Stimulated activated CD8-positive, alpha-beta memory T cell treated with anti-CD3 and anti-CD28 coated beads, Interleukin-2, amount 100 ng/mL, for 1 hour (primary cell): ENCODE measurements around the gene SYT14.
"Not testable (repeated sequence)": the region's sequence is repeated elsewhere in the genome, so short reads cannot be mapped to it uniquely, and the experiment has no call there.

Experiments
- DNase-seq, 2 donors: peaks; one replicate each; pipeline ENCODE4 v3.0.0-alpha.2; 2020; ENCODE audit warnings: low read depth in 2 of 2

Gene SYT14

DNA sequence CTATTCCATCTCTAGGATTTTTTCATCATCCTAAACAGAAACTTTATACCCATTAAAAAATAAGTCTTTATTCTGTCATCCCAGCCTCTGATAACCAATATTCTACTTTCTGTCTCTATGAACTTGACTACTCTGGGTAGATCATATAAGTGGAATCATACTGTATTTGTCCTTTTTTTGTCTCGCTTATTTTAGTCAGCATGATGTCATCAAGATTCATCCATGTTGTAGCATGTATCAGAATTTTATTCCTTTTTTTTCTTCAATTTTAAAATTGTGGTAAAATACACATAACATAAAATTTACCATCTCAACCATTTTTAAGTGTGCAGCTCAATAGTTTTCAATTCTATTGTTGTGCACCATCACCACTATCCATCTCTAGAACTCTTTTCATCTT, 90.0 kb downstream of the SYT14 start:
- no peak for DNase-seq

DNA sequence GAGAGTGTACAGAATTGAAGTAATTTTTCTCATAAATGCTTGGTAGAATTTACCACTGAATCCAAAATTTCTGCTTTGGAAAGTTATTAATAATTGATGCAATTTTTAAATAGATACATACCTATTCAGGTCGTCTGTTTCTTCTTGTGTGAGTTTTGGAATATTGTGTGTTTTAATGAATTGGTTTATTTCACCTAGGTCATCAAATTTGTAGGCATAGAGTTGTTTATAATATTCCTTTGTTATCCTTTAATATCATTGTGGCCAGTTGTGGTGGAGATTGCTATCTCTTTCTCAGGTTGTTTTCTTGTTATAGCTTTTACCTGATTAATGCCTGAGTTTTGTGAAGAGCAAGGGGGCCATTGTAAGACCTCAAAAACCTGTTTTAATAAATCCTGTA, 93.5 kb downstream of the SYT14 start:
- DNase-seq: no peak

DNA sequence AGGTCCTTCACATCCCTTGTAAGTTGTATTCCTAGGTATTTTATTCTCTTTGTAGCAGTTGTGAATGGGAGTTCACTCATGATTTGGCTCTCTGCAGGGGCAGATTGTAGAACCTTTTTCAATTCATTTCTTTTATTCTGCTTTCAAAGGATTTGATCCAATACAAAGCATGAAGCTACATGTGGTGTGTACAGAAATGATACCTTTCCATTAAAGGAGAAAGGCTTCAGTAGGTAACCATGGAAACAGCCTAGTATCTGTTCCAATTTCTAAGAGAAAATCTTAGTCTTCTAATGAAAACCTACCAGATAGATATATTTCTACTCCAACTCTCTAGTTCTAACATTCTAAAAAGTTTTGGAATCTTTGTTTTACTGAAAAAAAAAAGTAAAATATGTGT, 105.0 kb downstream of the SYT14 start:
- no peak for DNase-seq

DNA sequence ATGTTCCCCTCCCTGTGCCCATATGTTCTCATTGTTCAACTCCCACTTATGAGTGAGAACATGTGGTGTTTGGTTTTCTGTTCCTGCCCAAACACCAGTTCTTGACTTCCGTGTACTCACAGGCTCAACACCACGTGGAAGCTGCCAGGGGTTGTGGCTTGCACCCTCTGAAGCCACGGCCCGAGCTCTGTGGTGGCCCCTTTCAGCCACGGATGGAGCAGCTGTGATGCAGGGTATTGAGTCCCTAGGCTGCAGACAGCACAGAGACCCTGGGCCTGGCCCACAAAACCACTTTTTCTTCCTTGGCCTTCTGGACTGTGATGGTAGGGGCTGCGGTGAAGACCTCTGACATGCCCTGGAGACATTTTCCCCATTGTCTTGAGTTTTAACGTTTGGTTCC, 111.6 kb downstream of the SYT14 start:
- DNase-seq: no peak

DNA sequence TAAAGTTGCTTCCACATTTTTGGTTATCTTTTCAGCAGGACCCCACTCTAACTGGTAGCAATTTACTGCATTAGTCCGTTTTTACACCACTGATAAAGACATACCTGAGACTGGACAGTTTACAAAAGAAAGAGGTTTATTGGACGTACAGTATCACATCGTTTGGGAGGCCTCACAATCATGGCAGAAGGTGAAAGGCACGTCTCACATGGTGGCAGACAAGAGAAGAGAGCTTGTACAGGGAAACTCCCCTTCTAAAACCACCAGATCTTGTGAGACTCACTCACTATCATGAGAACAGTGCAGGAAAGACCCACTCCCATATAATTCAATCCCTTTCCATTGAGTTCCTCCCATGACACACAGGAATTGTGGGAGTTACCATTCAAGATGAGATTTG, 112.5 kb downstream of the SYT14 start:
- not testable (repeated sequence) for DNase-seq

DNA sequence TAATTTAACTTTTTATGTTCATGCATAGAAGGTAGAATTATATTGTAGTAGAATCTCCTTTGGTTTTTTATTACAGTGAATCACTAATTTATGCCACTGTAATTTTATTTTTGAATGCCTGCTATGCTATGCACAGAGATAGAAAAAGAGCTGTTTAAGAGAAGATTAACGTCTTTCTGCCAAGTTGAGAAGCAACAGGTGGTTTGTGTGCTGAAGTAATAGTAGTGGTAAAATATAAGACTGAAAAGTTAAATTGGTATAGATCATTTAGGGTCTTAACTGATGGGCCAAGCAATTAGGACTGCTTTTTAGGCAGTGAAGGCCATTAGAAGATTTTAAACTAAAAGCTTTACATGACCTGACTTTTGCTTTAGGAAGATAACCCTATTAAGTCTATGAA, 115.1 kb downstream of the SYT14 start:
- no peak for DNase-seq

DNA sequence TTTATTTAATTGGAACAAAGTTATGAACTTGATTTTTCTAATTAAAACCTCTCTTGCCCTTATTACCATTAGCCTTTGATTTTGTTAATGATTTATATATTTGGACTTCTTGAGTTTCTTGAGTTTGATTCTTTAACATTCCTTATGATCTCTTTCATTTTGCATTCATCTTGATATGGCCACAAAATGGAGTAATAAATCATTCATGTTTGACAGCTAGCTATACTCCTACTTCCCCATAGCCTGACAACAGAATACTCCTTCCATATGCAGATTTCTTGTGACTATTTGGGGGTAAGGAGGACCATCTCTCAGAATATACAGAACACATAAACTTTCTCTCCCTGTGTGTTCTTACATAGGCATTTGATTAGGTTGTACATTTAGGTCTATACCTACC, 119.6 kb downstream of the SYT14 start:
- no peak for DNase-seq

DNA sequence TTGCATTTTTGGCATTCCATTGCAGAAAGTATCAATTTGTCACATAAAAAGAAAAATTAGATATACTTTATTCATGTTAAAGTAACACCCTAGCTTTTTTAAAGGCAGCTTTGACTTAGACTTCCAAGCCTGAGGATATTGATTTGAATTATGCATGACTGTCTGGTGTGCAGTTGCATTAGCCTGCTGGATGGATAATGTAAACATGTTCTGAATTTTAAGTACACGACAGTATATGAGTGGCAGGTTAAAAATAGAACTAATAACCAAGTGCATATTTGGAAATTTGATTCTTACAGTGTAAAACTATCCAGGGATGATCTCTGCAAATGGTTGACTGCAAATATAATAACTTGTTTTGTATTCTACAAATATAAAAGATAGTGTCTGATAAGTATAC, 124.0 kb downstream of the SYT14 start:
- DNase-seq: no peak

DNA sequence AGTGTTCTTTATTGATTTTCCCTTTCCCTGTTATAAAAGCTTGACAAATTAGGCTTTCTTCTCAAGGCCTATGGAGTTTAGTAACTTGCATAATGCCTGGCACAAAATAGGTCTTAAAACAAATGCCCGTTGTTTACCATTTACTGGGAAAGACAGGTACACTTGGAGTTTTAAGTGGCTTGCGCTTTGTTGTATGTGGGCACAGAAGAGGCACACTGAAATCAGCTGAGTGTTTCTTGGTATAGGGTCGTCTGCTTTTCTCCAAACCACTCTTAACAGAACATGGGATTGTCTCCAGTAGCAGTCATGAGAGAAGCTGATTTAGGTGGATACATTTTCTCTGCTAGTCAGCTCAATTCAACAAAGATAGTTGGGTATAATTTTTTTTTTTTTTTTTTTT, 132.5 kb downstream of the SYT14 start:
- DNase-seq: no peak

DNA sequence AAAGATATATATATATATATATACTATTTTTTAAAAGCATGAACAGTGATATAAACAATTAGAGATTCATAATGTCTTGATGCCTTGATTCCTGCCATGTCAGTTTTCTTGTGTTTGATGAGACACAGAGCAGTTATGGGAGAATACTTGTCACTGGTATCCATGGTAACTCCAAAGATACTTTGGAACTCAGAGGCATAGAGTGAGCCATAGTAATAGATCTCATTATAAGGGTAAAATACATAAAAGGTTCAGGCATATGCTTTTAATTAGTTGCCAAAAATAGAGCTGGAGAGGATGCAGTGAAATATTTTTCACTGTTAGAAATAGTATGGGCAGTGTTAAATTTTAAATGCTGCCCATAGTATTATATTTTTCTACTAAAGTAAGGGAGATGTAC, 134.1 kb downstream of the SYT14 start:
- DNase-seq: no peak

DNA sequence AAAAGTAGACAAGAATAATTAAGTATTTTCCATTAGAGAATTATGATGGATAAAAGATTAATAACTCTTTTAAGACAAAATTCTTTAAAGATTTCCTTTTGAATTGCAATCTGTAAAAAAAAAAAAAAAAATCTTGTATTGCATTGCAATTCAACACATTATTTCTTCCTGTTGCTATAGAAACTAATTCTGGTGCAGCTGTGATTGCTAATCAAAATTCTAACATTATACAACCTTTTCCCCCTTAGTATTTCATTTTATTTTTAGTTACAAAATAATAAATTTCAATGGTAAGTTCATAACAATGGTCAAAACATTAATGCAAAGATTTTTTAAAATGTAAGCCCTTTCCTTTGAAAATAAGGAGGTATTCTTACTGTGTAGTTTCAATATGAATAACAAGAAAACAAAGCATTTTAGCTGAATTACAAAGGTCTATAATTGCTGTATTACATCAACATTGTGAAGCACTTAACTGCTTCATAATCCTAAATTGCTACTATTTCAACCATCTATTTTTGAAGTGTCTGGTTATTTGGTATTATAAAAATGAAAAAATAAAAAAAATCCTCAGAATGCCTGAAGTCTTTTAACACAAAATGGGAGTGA, 135.0 kb downstream of the SYT14 start:
- DNase-seq: no peak

DNA sequence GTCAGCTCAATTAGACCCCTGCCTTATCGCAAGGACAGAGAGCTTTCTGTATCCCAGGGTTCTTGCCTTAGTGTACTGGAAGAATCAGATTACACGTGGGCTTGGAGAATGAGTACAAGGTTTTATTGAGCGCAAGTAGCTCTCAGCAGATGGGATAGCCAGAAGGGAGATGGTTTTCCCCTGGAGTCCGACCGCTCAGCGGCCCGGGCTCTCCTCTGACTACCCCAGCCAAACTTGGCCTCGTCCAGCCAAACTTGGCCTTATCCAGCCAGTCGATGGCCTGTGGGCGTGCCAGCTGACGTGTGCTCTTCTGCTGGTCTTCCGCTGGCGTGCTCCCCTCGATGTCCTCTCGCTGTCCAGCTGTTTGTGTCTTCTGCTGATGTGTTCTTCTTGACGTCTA, 136.9 kb downstream of the SYT14 start:
- DNase-seq: no peak

DNA sequence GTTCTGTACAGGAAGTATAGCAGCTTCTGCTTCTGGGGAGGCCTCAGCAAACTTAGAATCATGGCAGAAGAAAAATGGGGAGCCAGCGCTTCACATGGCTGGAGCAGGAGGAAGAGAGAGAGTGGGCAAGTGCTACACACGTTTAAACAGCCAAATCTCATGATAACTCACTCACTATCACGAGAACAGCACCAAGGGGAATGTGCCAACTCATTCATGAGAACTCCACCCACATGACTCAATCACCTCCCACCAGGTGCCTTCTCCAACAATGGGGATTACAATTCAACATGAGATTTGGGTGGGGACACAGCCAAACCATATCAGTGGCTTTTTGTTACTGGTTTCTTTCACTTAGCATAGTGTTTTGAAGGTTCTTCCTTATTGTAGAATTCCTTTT, 138.6 kb downstream of the SYT14 start:
- DNase-seq: no peak

DNA sequence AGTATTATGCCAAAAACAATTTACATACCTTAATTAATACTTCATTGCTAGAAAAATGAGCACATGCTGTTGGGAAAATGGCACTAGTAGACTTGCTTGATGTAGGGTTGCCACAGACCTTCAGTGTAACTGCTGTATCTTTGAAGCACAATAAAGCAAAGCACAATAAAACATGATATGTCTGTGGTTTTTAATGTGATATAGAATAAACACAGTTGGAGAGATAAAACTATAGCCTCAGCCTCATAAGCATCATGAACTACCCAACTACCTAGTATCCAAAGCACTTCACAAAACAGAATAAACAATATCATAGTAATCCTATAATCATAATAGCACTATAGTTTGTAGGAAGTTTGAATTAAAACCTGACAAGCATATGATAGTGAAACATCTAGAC, 143.5 kb downstream of the SYT14 start:
- DNase-seq: no peak

DNA sequence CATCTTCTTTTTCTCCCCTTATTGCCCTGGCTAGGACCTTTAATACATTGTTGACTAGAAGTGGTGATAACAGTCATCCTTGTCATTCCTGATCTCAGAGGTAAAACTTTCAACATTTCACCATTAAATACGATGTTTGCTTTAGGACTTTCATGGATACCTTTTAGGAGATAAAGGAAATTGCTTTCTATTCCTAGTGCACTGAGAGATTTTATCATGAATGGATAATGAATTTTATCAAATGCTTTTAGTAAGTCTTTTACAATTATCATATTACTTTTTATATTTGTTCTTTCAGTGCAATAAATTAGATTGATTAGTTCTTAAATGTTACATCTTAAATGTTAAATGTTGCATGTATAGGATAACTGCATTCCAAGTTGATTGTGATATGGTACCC, 147.3 kb downstream of the SYT14 start:
- no peak for DNase-seq

DNA sequence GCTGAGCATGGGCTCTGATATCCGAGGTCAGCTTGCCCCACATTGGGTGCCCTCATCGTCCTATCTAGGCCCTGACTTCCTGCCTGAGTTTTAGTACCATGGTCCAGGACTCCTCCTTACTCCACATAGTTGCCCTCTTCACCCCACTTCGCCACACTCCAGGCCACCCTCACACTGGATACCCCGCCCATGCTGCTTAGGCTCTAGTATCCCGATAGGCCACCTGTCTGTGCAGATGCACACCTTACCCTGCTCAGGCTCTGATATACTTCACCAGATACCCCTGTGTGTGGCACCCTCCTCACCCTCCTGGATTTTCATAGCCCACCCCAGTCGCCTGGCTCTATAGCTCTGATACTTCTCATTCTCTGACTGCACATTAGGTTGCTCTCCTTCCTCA, 149.0 kb downstream of the SYT14 start:
- DNase-seq: no peak

DNA sequence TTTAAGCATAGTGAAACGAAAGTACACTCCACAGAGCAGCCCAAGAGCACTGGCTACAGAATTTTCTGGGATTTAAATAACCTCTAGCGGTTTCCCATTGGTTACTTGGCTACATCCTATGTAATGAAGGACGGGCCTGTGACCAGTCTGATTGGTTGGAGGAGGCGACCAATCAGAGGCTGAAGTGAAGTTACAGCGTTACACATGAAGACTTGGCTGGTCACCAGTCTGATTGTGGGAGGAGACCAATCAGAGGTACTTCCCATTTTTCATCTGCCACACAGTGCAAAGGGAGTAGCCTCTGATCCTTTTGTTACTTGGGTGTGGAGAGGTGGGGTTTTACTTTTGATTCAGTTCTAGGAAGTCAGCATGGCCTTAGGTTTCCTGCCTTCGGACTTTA, 151.8 kb downstream of the SYT14 start:
- DNase-seq: no peak

DNA sequence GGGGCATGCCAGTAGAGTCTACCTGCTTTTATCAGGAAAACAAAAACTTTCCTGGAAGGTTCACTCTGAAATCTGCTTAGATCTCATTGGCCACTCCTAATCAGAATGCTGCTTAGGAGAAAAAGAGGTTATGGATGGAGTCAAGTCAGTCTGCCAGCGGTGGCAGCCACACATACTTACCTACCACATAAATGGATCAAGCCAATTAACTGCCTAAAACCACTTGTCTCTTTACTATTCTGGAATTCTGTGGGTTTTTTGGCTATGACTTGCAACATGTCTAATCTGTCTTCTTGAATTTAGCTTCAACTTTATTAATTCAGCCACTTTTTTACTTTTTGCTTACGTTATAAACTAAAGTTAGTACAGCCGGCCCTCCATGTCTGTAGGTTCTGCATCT, 154.3 kb downstream of the SYT14 start:
- DNase-seq: no peak

DNA sequence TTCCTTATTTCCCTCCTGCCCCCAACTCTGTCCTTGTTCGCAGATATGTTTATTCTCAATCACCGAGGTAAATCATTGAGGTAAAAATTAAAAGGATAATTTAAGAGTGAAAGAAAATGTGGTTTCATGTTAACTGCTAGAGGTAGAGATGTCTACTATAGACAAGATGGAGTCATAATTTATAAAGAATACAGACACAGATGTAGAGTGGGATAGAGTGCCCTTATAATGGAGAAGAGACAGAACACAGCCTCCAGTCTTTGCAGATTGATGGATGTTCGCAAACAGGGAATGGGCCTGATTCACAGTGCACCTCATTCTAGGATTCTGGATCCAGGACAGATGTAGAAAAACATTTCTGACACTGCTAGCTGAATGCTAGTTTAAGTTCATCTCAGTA, 155.4 kb downstream of the SYT14 start:
- DNase-seq: no peak

DNA sequence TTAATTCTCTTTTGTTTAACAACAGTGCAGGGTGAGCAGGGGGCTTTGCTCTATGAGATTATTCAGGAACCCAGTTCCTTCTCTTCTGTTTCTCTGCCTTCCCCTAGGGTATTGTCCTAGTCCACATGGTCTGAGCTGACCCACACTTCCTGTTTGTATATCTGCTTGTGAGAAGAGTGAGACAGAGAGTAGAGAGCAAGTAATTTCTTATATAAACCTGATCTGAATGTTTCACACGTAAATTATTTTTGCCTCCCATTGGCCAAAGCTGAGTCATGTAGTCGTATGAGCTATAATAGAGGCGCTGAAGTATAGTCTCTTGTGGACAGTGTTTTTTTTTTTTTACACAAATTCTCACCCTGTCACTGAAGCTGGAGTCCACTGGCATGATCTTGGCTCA, 160.3 kb downstream of the SYT14 start:
- DNase-seq: no peak

DNA sequence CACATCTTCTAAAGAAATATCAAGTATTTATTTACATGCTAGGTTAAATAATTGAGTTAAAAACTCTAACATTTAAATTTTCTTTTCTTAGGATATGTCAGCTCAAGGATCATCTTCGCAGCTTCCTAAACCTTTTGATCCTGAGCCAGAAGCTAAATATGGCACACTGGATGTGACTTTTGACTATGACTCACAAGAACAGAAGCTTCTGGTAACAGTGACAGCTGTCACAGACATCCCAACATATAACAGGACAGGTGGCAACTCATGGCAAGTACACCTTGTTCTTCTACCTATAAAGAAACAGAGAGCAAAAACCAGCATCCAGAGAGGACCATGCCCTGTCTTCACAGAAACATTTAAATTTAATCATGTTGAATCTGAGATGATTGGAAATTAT, 161.9 kb downstream of the SYT14 start:
- no peak for DNase-seq

DNA sequence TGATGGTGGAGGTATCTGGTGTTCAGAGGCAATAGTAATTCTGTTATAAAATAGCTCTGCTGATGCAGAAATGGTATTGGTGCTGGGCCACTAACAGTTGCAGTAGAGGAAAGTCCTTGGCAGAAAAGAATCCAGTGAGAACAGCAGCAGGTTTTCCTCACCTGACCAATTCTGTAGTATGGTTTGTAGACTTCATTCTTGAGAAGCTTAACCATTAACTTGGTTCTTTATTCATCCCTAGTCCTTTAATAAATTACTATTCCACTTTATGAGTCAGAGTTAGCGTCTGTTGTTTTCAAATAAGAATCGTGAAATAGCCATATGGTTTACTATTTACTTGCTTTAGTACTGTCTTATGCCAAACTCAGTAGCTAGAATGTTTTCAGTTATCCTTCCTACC, 166.1 kb downstream of the SYT14 start:
- no peak for DNase-seq

DNA sequence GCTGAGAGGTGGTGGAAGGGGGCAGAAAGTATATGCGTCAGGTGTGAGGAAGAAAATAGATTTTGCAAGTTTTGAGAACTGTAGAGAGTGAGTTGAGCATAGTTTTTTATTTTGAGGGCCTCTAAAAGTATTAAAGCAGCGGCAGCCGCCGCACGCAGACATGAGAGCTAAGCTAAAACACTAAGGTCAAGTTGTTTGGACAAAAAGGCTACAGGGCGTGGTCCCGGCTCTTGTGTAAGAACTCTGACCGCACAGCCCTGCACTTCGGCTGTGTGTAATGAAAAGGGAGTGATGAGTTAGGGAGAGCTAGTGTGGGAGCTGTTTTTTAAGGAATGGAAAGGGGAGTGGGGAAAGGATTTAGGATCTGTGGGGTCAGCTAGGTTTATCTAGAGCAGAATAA, 174.9 kb downstream of the SYT14 start:
- DNase-seq: not testable (repeated sequence)

DNA sequence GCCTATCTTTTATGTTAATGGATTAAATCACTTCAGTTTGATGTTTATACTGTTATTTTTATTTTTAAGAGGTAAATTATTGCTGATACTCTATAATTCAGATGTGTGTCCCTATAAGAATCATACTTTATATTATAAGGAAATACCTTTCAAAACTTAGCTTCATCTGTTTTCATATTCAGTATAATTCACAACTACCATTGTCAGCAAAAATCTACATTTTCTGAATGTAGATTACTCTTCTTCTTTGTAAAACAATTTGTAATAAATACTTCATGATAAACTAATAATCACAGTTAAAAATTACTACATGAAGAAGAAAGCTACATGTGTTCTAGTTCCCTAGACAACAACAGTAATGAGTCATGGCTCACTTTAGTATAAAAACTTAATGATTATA, 179.2 kb downstream of the SYT14 start:
- no peak for DNase-seq

DNA sequence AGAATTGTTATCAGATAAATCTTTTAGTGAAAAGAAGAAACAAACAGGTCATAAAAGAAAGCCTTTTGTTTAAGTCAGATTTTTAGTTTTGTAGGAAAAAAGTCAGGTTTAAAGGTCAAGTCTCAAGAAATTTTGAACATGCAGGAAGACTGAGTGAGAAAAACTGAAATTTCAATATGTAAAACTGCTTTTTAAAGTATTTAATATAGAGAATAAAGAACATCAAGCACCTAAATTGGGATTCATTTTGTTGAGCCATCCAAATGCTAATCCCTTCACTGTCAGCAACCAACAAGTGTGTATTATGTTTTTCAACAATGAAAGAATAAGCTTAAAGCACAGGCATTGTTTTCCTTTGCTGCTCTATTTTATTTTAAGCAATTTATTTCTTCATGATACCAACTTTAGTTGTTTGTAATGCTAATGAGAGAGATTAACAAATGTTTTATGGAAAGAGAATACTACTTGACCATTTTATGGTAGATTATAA, 179.7 kb downstream of the SYT14 start:
- DNase-seq: no peak
